Endodermal cell (in vitro differentiated cells): ENCODE results near the gene PTGDR2. TPM values are rescaled to one million over a fixed set of nuclear protein-coding genes. Genes with fewer than 3 reads are reported as not detected.
A peak's percentile ranks its signal among the peaks of the same experiment; 100 is the strongest.

Experiments used
- DNase-seq: peaks from one replicate; pipeline ENCODE4 v3.0.0-alpha.2; 2017
- H3K27ac ChIP-seq: 2 replicates; pipeline ENCODE4 v1.5.1; 2013; ENCODE audit warnings: mild to moderate bottlenecking, low read depth, low read length, moderate library complexity
- H3K27me3 ChIP-seq: 2 replicates; pipeline ENCODE4 v1.6.1; 2013; ENCODE audit warnings: mild to moderate bottlenecking, low read length, moderate library complexity; ENCODE audit not compliant: insufficient read depth, control insufficient read depth, poor library complexity, severe bottlenecking
- H3K36me3 ChIP-seq: 2 replicates; pipeline ENCODE4 v1.7.0; 2013; ENCODE audit warnings: mild to moderate bottlenecking, low read length, moderate library complexity; ENCODE audit not compliant: control insufficient read depth, insufficient read depth
- H3K4me1 ChIP-seq: one replicate; pipeline ENCODE4 v1.7.0; 2013; ENCODE audit warnings: low read length; ENCODE audit not compliant: control insufficient read depth, insufficient read depth
- H3K4me3 ChIP-seq: 2 replicates; pipeline ENCODE4 v1.5.1; 2013; ENCODE audit warnings: mild to moderate bottlenecking, low read length, moderate library complexity
- H3K9ac ChIP-seq: 2 replicates; pipeline ENCODE4 v1.6.1; 2013; ENCODE audit warnings: mild to moderate bottlenecking, low read length, moderate library complexity; ENCODE audit not compliant: poor library complexity, severe bottlenecking; ENCODE audit errors: extremely low read depth
- H3K9me3 ChIP-seq: 2 replicates; pipeline ENCODE4 v1.6.1; 2013; ENCODE audit warnings: mild to moderate bottlenecking, low read length, moderate library complexity; ENCODE audit not compliant: control insufficient read depth
- H3K27ac Mint-ChIP-seq: 2 replicates; pipeline ENCODE4 v1.8.0; 2020; ENCODE audit warnings: mixed read lengths
- H3K27me3 Mint-ChIP-seq: 2 replicates; pipeline ENCODE4 v1.8.0; 2021; ENCODE audit warnings: mild to moderate bottlenecking, mixed read lengths; ENCODE audit not compliant: insufficient read depth
- H3K36me3 Mint-ChIP-seq: 2 replicates; pipeline ENCODE4 v1.8.0; 2020; ENCODE audit warnings: low read depth, mixed read lengths
- H3K4me1 Mint-ChIP-seq: 2 replicates; pipeline ENCODE4 v1.8.0; 2020; ENCODE audit warnings: mixed read lengths
- H3K4me3 Mint-ChIP-seq: 2 replicates; pipeline ENCODE4 v1.8.0; 2020; ENCODE audit warnings: mild to moderate bottlenecking, moderate library complexity, mixed read lengths
- H3K9me3 Mint-ChIP-seq: 2 replicates; pipeline ENCODE4 v1.8.0; 2020; ENCODE audit warnings: mild to moderate bottlenecking, mixed read lengths
- WGBS, 2 experiments: methylation state at CpG; one replicate each; pipeline versions ENCODE4 v1.1.5 to v1.1.7; 2013; ENCODE audit warnings: missing lambda C conversion rate in 2 of 2, mixed read lengths in 1 of 2; ENCODE audit not compliant: insufficient coverage in 1 of 2, insufficient read length in 1 of 2; 5-methylcytosine and 5-hydroxymethylcytosine counted together
- long read RNA-seq, 4 experiments: library from polyadenylated mRNA in 2 of 4; library from RNA in 1 of 4; library from capped mRNA in 1 of 4; stranded (forward) in 3 of 4; unstranded in 1 of 4; transcript quantifications; one replicate each; pipeline ENCODE4 v2.0.0, GENCODE V29; 2020 to 2021; ENCODE audit warnings: inconsistent platforms in 1 of 4
- polyA plus RNA-seq, 2 experiments: library from polyadenylated mRNA; stranded (reverse); fragments of 50-300 nt; gene quantifications; one replicate each; pipeline ENCODE4 v1.2.3, GENCODE V29; 2013
- total RNA-seq, 2 donors: library from RNA; stranded (reverse); fragmentation: NEBNext Ultra II Directional in 1 of 2; extraction: Animal tissue kit (Norgen Biotek cat#: 25700) in 1 of 2; gene quantifications; 2 replicates in 1 of 2; 3 replicates in 1 of 2; pipeline ENCODE4 v1.2.1, GENCODE V29; 2021
- TF ChIP-seq, protein P1 (sequence below): fragments of 200-600 bp; sonication (generic); conservative IDR thresholded peaks from 2 replicates; pipeline ENCODE4 v1.5.0; 2021; ENCODE audit warnings: antibody characterized with exemption, mild to moderate bottlenecking

The PTGDR2 gene
- total RNA-seq, result under 1 TPM in 1 of 2 donors, not detected in 1; 0.15 TPM
- polyA plus RNA-seq (2013, experiment 1 of 2), result 0.14 TPM
- 0.08 TPM for polyA plus RNA-seq (2013, experiment 2 of 2)
- long read RNA-seq, experiment 1, partial matches to known transcripts, result 0 of 1 reads
- long read RNA-seq, experiment 1, other reads (novel, unspliced or antisense), result 1 of 1 reads
- long read RNA-seq, experiment 2, result 0 reads
- long read RNA-seq, experiment 3, result 0 reads
- long read RNA-seq, experiment 4, result 0 reads

GRCh38 chr11:60855726-60856633, at the start of gene PTGDR2:
PTGDR2 (minus strand) TSS chr11:60855950; CDS start chr11:60853722, 2,228 bp downstream.
- Mint-ChIP-seq H3K9me3 (no peaks in the 10 kb centered on the region), H3K4me1 (peaks cover 4% of the 10 kb centered on the region), H3K4me3 (no peak within 1 kb of the TSS), H3K36me3 (peaks cover 9% of the 10 kb centered on the region), H3K27ac (no peak within 1 kb of the TSS), H3K27me3 (peaks cover 49% of the 10 kb centered on the region)
- DNase-seq, result no peak
- no peak within 1 kb of the TSS for H3K27ac ChIP-seq
- H3K36me3 ChIP-seq, result no peaks in the 10 kb centered on the region
- H3K9ac ChIP-seq, result no peak within 1 kb of the TSS
- H3K27me3 ChIP-seq, result peaks cover 14% of the 10 kb centered on the region
- H3K4me1 ChIP-seq, result no peaks in the 10 kb centered on the region
- TF ChIP-seq, protein P1, sequence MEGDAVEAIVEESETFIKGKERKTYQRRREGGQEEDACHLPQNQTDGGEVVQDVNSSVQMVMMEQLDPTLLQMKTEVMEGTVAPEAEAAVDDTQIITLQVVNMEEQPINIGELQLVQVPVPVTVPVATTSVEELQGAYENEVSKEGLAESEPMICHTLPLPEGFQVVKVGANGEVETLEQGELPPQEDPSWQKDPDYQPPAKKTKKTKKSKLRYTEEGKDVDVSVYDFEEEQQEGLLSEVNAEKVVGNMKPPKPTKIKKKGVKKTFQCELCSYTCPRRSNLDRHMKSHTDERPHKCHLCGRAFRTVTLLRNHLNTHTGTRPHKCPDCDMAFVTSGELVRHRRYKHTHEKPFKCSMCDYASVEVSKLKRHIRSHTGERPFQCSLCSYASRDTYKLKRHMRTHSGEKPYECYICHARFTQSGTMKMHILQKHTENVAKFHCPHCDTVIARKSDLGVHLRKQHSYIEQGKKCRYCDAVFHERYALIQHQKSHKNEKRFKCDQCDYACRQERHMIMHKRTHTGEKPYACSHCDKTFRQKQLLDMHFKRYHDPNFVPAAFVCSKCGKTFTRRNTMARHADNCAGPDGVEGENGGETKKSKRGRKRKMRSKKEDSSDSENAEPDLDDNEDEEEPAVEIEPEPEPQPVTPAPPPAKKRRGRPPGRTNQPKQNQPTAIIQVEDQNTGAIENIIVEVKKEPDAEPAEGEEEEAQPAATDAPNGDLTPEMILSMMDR, result no peak
- H3K9me3 ChIP-seq, result no peaks in the 10 kb centered on the region
- 86 to 87% methylated on average over 4 to 13 of the region's 14 CpGs for WGBS, 2 experiments
- no peak within 1 kb of the TSS for H3K4me3 ChIP-seq

- Histone ChIP-seq H3K4me3 (peak overlapping the region; percentile 90), H3K27ac (no peak overlapping the region), H3K27me3 (peaks cover 20% of the 10 kb centered on the region), H3K9me3 (no peaks in the 10 kb centered on the region), H3K36me3 (peaks cover 40% of the 10 kb centered on the region), H3K9ac (no peak overlapping the region), H3K4me1 (peaks cover 6% of the 10 kb centered on the region)
- Mint-ChIP-seq H3K4me3 (peak overlapping the region; percentile 77), H3K4me1 (peaks cover 14% of the 10 kb centered on the region), H3K27me3 (peaks cover 23% of the 10 kb centered on the region), H3K9me3 (no peaks in the 10 kb centered on the region), H3K27ac (peak overlapping the region; percentile 96), H3K36me3 (peaks cover 22% of the 10 kb centered on the region)
- WGBS, 2 experiments, result 69 to 73% methylated on average over 4 to 6 of the region's 6 CpGs
- no peak for DNase-seq
- TF ChIP-seq, protein P1, result no peak
Measured at GRCh38 chr11:60905047-60905446, 49.3 kb upstream of the PTGDR2 start.

DNA sequence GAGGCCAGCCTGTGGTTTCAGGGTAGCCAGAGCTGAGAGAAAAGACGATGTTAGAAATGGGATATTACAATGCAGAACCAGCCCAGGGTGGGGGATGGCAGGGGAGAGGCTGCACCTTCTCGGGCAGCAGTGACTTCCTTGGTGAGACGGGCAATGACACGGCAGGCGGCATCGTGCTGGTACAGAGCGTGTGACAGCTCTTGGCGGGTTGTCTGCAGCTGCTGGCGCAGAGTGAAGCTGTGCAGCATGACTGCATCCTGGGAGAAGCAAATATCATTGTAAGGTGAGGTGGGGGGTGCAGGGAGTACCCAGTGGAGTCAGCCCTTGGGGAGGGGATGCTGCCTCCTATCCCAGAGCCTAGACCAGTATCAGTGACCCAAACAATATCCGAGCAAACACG, 46.9 kb upstream of the PTGDR2 start:
- H3K36me3 Mint-ChIP-seq, result peaks cover 41% of the 10 kb centered on the region
- TF ChIP-seq, protein P1, result no peak
- H3K4me1 ChIP-seq, result peaks cover 6% of the 10 kb centered on the region
- H3K27me3 ChIP-seq, result no peaks in the 10 kb centered on the region
- peak; percentile 26 for DNase-seq
- no peaks in the 10 kb centered on the region for H3K9me3 Mint-ChIP-seq
- no peak overlapping the region for H3K27ac ChIP-seq
- no peak overlapping the region for H3K4me3 Mint-ChIP-seq
- peaks cover 59% of the 10 kb centered on the region for H3K36me3 ChIP-seq
- H3K4me3 ChIP-seq, result no peak overlapping the region
- 85 to 96% methylated on average over 4 to 11 of the region's 11 CpGs for WGBS, 2 experiments
- H3K27ac Mint-ChIP-seq, result no peak overlapping the region
- H3K4me1 Mint-ChIP-seq, result peaks cover 14% of the 10 kb centered on the region
- no peak overlapping the region for H3K9ac ChIP-seq
- peaks cover under 1% of the 10 kb centered on the region for H3K27me3 Mint-ChIP-seq
- no peaks in the 10 kb centered on the region for H3K9me3 ChIP-seq
